NCI-H2029 (cell line): ENCODE results near the gene TSPAN5.

Experiments
- DNase-seq: peaks from one replicate; lab custom pipeline; 2025; lab: John Stamatoyannopoulos, UW

Gene TSPAN5

DNA sequence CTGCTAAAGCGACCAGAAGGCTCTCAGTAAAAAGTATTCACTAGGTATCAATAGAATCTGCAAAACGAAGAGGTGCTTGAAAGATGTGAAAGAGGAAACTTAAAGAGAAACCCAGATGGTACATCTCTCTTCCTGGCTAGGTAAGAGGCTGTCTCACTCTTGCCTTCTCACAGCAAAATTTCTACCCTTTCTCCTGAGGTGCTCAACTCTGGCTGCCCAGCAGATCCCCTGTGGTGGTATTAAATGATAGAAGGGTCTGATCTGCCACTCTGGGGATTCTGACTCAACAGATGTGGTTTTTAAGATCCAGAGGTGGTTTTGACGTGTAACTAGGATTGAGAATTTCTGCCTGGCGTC lies 14.9 kb upstream of the TSPAN5 start:
- DNase-seq: no peak

DNA sequence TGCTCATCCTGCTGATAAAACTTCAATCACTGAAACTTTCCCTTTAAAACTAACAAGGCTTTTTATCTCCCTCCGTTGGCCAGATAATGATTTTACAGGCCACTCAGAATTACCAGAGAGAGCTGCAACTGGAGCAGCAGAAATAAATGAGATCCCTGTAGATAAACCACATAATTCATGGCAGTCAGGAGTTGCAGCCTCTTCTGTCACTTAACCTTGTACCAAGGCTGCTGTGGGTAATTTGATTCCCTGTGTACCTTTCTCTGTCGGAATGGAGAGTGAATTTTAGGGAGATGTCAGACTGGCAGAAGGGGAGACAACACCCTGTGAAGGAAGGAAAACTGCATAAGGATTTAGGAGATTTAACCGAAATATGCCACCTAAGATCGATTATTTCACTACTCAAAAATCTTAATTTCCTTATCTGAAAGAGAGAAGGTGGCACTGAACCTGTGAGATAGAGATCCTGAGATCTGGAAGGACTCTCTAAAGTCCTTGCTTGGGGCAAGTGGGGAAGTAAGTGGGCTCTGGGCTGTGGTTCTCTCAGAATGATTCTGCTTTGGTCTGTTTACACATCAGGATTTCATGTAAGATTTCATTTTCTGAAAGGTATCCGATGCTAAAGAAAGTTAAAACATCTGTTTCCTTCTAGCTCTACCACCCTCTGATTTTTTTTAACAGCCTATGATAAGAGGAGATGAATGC lies 14.3 kb upstream of the TSPAN5 start:
- no peak for DNase-seq

DNA sequence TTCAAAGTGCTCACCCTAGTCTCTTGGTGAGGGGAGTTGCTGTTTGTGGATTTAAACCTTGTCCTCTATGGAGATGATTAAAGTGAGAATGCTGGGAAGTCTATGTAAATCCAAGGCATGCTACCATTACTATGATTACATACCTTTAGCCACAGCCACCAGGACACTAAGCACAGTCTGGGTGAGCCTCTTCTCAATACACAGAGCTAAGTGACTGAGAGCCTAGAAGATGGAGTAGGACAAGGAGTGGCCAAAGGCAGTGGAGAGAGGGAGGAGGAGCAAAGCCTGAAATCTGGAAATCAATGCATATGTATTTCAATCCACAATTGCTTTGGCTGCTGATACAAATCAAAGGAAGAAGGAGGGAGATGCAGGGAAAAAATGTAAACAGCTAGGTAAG lies 12.7 kb upstream of the TSPAN5 start:
- no peak for DNase-seq

DNA sequence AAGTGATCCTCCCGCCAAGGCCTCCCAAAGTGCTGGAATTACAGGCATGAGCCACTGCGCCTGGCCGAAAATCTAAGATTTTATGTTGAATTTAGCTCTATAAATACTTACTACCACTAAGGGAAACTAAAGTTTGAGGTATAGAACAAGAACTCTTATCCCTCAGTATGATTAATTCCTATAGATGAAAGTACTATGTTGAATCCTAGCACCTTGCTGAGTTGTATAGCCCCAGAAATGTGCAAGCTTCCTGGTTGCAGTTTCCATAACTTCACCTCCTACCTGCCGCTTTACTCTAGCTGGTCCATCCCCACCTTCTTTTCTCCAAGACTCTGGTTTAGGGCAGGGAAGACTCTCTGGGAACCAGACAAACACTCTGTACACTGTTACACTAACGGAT lies 11.8 kb upstream of the TSPAN5 start:
- DNase-seq: no peak

DNA sequence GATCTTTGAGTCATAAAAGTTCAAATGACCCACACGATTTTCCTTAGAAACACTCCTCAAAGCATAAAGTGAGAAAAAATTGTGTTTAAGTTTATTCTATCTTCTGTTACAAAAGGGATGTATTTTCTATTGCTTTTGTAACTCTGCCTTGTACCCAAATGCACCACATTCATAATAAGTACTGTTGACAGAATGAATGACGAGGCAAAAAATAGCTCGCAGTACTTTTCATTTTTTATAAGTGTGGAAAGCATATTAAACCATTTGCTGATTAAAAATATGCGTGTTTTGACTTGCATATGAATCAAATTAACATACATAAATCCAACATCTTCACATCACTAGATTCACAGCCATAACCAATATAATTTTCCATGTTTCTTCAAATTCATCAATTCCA lies 11.2 kb upstream of the TSPAN5 start:
- DNase-seq: no peak

DNA sequence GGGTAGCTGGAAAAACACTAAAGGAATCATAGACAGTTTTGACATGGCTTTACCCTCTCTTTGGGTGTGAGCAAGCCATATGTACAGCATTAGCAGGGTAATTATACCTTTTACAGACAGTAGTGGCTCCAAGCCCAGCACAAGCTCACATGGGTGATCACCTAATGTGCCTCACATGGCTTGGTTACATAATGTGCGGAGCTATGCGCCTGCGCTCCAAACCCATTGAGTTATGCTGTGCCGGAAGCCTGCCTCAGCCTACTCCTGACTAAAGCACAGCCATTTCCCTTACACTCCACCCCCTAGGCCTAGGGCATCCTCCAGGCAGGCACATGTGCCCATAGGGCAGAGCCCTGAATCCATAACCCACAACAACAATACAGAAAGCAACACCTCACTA lies 6.5 kb upstream of the TSPAN5 start:
- DNase-seq: no peak

DNA sequence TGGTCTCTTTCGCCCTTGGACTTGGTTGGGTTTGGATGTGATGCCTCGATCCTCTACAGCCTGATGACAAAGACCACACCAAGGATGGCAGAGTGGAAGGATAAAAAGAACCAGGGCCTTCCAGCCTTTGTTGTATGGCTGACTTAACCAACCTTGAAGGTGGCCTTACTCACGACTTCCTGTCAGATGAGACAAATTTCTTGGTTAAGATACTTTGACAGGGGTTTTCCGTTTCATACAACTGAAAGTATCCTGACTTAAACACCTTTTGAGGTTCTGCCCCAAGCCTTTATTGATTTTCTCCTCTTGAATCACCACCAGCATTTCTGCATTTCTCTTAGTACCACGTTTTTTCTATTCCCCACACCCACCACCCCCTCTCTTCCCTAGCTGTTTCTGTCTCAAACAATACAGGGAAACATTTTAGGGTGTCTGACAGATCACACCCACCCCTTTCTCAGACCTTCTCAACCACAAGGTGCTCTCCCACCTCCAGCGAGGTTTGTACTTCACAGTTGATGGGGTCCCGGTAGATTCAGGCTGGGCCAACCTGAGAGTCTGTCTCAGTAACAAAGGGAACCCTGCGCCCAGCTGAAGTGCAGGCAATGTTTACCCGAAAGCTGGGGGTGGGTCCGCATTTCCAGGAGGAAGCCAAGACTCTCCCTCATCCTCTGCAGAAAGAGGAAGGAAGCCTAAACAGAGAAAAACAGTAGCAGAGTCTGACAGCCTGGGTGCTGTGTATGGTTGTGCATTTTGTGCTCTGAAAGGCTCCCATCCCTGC lies 5.0 kb upstream of the TSPAN5 start:
- no peak for DNase-seq

DNA sequence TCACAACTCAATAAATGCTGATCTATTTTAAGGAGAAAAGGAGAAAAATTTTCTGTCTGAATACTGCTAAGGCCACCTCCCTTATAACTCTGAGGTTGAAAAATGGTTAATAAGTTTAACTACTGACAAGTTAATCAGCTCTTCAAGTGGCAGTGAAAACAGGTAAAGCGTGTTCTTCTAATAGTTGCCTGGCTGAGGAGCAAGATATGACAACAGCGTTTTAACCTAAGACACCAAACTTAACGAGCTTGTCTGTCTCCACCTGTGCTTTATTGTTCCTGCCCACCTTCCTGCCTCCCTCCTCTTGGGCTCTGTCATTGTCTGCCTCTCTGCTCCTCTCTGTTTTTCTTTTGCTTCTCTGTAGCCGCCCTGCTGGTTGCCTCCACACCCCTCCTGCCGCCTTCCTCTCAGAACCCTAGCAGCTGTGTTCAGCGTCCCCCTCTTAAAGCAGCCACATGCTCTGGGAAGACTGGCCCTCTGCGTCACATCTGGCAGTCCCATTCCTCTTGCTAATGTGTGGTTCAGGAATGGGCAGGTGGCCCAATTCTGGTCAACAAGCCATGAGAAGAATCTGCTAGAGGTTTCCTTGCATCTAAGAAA lies 4.3 kb upstream of the TSPAN5 start:
- no peak for DNase-seq

DNA sequence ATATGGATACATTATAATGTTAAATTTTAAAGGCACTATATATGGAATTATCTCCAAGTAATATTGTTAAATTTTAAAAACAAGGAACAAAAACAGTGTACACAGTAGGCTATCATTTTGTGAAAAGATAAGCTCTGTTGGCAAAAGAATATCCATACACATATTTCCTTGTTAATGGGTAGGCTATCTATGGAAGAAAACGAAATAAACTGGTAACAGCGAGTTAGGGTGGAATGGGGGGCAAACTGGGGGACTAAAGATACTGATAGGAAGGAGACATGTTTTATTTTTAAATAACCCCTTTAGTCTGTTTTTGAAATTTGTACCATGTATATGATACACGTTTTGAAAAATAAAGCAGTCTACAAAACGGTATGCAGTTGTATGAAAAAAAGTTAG lies 3.6 kb upstream of the TSPAN5 start:
- no peak for DNase-seq

DNA sequence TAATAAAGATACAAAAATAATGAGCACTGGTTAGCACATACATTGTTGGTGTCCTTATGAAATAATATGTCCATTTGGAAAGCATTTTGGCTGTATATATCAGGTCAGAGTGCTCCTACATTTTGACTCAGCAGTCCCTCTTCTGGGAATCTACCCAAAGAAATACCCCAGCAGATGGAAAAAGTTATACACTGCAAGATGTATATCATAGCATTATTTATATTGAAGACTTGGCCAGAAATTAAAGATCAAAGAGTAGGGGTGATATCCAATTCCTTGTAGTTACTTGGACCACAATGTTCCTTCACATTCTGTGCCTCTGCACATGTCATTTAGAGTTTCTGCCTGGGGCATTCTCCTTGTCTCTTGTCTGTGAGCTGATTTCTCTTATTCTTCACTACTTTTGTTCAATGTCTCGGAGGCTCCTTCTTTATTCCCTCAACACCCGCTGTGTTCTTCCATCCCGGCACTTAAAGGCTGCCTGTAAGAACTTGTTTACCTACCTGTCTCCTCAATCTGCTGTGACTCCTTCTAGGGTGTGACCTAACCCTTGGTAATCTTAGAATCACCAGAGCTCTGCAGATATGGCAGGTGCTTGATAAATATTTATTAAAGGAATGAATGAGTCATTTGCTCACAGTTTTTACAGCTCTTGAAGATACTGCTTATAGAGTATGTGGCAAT lies 3.1 kb upstream of the TSPAN5 start:
- no peak for DNase-seq

DNA sequence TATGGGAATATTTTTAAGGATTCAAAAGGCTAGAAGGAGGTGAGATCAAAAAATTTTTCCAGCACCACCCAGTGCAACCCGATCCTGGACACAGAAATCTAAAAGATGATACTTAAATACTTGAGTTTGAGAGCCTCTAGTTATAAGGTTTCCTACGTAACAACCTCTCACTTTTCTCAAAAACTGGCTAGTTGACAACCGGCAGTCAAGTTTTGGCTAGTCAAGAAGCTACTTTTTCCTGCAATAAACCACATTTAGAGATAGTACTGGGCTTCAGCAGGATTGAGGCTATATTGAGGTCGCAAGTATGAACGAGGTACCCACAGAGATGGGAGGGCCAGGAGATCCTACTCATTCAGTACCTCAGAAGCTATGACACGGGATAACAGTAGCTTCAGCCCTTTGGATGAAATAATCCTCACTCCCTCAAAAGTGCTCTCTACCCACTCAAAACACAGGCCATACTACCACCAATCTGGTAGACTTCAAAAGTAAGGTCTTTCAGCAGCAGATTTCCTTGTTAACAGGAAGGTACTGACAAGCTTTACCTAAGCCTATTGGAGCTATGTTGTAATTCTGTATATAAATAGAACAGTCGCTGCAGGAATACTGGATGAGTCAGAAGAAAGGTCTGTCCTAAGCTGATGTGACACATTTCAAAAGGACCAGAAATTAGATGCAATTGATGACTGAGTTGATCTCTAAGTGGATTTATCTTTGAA lies 1.5 kb upstream of the TSPAN5 start:
- no peak for DNase-seq

DNA sequence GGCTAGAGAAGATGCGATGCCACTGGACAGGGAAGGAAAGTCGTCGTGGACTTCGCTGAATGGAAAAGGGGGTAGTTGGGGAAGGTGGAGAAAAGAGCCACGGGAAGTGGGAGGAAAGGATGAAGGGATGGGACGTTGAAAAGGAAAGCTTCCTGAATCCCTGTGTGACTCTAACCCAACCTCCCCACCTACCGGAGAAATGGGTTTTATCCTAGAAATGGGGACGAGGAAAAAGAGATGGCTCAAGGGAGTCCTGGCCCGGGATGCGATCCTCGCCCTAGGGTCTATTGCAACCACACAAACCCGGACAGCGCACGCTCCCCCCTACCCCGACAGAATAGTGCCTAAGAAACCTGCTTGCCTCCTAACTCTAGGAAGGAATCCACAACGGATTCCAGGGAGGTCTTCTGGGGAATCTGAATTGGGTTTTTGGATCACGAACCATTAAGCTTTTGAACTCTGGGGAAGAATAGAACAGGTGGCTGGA lies 738 bp upstream of the TSPAN5 start:
- no peak for DNase-seq

DNA sequence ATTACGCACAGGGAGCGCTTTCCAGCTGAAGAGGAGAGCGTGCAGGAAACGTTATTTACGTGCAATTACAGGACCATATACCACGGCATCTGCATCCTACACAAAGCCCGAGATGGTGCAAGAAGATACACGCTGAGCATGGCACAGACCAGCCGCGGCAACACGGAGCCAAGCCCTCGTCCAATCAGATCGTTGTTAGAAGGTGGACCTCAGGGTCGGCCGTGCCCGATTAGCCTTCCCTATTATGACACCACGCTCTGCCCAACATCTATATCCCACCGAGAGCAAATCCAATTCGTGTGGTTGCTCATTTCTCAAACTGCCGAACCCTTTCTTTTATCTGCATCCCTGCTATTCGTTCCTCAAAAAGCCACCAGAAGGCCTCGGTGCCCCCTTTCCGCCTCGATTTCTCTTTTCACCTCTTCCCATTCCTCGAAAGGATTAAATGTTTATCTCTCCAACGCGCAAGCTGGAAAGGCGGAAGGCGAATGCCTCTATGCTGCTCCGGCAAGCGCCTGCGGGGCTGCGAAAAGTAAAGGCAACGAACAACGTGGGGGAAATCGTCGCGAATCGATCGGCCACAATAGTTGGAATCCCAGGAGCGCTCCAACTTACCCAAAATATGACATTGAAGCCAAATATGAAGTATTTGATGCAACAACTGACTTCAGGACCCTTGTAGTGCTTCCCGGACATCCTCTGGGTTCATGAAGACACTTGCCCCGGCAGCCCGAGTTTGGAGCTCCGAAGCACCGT lies 702 bp downstream of the TSPAN5 start:
- DNase-seq: no peak

DNA sequence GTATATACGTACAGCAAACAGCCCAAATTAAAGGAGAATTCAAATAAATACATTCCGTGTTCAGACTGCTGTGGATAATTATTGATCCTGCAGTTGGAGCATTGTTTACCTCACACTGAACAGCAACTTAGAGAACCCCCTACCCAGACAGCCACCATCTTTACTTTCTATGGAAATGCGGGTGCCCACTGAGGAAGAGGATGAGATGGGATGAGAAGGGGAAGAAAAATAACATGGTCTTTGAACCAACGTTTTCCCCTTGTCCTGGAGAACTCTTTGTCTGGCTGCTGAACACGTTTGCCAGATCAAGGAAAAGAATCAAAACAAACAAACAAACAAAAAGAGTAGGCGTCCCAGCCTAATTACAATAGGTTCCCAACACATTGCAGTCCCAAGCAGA lies 1.5 kb downstream of the TSPAN5 start:
- DNase-seq: no peak

DNA sequence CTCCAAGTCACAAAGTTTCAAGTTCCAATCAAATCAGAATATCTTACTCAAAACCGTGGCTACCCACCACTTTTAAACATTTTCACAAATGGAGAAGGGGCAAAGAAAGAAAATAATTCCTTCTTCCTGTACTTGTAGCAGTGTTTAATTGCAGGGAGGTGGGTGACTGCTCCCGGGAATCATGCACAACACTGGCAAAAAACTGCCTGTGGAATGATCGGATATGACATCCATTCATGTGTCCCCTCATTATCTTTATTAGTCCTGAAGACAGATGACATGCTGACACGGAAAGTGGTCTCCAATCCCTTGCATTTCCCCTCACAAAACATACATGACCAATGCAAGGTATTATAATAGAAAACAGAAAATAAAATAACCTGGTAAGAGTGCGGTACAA lies 2.0 kb downstream of the TSPAN5 start:
- DNase-seq: no peak

DNA sequence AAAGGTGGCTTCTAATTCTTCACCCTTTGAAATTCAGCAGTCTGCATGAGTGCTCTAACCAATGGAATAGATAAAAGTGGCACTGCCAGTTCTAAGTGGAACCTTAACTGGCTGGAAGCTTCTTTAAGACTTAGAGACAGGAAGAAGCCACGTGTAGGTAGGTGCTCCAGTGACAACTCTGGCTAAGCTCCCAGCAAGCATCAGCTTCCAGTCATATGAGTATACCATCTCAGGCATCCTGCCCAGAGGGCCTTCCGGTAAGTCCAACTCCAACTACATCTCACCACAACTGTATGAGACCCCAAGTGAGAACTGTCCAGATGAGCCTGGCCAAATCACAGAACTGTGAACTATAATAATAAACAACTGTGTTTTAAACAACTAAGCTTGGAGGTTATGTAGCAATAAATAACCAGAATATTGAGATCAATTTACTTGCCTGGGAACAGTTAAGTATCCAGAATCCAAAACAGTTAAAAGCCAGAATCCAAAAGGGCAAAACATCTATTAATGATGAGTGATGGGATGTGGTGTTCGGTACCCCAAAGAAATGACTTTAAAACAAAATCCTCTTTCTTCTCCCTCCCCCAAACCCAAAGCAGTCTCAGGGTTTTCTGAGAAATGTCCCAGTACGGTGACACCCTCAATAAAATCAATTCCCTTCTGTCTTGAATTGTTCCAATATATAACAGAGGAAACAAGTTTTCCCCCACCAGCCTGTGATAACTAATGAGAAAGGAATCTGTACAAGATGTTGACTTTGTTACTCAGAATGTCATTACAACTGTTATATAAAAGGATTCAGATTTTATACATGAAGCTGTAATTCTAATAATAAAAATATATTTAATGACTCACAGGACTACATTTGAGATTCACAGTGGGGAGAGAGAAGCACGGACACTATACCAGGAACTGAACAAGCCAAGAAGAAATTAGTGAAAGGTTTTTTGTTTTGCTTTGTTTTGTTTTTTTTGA lies 4.2 kb downstream of the TSPAN5 start:
- DNase-seq: no peak

DNA sequence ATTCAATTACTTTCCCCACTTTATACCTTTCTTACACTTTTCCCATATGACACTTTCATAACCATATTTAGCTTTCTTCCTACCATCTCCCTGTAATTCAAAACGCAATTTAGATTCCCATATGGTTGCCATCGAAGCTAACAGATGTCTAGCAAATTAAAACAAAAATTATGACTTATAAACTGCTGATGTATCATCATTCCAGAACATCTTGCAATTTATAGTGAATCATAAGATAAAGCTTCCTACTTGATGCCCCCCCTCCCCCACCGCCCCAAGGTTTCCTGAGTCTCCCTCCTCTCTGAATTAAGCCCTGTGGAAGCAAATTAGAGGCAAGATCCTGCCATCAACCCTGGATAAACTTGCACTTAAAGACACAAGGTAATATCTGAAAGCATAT lies 5.4 kb downstream of the TSPAN5 start:
- no peak for DNase-seq

DNA sequence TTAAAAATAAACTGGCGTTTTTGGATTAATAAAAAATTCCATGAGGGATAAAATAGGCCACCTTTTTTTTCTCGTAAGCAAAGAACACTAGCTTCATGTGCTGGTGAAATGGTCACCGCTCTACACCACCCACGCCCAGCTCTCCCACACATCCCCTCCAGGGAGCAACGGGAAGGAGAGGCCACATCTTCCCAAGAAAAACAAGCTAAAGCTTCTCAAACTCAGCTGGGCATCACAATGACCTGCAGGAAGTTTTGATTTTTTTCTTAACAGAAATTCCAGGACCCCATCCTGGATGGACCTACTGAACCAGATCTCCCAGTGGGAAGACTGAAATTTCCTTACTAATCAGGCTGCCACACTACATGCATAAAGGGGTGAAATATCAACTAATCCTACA lies 9.8 kb downstream of the TSPAN5 start:
- no peak for DNase-seq

DNA sequence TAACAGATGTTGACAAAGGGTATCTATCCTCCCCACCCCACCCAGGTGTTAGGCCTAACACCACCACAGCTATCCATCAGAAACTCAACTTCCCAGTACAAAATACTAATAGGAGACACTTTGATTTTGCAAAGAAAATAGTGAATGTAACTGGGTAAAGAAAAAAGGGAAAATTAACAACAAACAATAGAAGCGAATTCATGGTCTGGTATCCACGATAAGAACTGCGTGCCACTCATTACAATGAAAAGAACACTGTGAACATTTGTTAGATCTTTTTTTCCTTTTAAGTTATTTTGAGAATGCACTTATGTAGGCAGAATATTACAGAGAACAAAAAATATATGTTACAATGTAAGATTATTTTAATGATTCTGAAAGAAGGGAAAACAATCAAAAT lies 12.0 kb downstream of the TSPAN5 start:
- no peak for DNase-seq

DNA sequence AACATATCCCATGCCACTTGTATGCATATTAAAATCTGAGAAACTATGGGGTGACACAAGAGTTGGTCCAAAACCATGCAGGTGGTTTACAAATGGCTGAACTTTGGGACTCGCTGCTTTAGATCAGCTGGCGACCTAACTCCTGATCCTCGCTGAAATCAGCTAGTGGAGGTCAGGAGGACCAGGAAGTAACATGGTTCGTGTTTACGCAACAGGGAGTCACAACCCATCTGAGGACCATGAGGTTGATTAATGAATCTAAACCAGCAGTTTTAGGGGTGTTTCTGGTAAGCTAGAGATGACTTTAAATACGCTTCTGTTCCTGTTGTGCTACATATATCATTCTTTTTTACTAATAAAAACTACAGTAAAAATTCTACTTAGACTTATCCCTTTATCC lies 12.9 kb downstream of the TSPAN5 start:
- DNase-seq: no peak
